Measurements from ENCODE around the gene UBR4.
"Not testable (repeated sequence)": the region's sequence is repeated elsewhere in the genome, so short reads cannot be mapped to it uniquely, and the experiment has no call there.

UBR4 gene

GRCh38 chr1:19232524-19232846, 22.4 kb upstream of the UBR4 start:
- DNase-seq (ENCODE audit: low spot score) = no peak

GRCh38 chr1:19231736-19232523, 21.9 kb upstream of the UBR4 start:
- POLR2A ChIA-PET (ENCODE audit: low non-redundant PET); H3K27ac ChIP-seq; DNase-seq (ENCODE audit: low spot score): not testable (repeated sequence)
- CTCF ChIA-PET = interaction anchor here (0.6 kb wide), 1 partner anchor 505 kb away, joined by 4 read pairs; no protein-coding TSS in a partner anchor

More at GRCh38 chr1:19232524-19232846, 22.4 kb upstream of the UBR4 start:
- ChIA-PET POLR2A (ENCODE audit: low non-redundant PET) (no interaction called here), CTCF (interaction anchor here (0.6 kb wide), 1 partner anchor 505 kb away, joined by 4 read pairs; no protein-coding TSS in a partner anchor)
- no peak overlapping the region for H3K27ac ChIP-seq
- TF ChIP-seq CTCF (conservative IDR thresholded peaks at IDR 0.05; ENCODE audit: low read depth) = no peak

DNA sequence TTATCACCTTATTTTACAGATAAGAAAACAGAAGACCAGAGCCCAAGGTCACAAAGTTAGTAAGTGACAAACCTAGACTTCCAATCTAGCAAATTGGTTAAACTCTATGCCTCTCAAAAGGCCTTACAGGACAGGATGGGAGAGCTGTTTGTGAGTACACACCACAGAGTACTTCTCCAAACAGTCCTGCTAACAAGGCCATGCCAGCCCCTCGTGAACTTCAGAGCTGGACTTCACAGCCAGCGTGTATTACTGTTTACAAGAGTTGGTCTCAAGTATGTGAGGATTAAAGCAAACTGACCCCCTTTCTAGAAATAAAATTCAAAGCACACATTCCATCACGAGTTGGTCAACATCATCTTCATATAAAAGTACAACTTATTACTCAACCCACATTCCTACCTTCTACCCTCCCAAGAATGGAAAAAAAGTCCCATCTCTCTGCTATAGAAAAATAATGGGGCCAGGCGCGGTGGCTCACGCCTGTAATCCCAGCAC, 19.8 kb upstream of the UBR4 start:
- no peak for DNase-seq (ENCODE audit: low spot score)
- no peak for TF ChIP-seq CTCF (conservative IDR thresholded peaks at IDR 0.05; ENCODE audit: low read depth)
- ChIA-PET POLR2A (ENCODE audit: low non-redundant PET) (no interaction called here), CTCF (interaction anchor here (0.7 kb wide), 1 partner anchor 111 kb away, joined by 3 read pairs; no protein-coding TSS in a partner anchor)
- no peak overlapping the region for H3K27ac ChIP-seq

GRCh38 chr1:19229229-19229628, 19.2 kb upstream of the UBR4 start:
- DNase-seq (ENCODE audit: low spot score) = no peak
- no peak for TF ChIP-seq CTCF (conservative IDR thresholded peaks at IDR 0.05; ENCODE audit: low read depth)
- H3K27ac ChIP-seq = no peak overlapping the region
- POLR2A ChIA-PET (ENCODE audit: low non-redundant PET) = no interaction called here
- CTCF ChIA-PET = no interaction called here

GRCh38 chr1:19222979-19223824, 13.1 kb upstream of the UBR4 start:
- no peak for DNase-seq (ENCODE audit: low spot score)
- ChIA-PET POLR2A (ENCODE audit: low non-redundant PET) (no interaction called here), CTCF (no interaction called here)
- TF ChIP-seq CTCF (conservative IDR thresholded peaks at IDR 0.05; ENCODE audit: low read depth) = no peak
- no peak overlapping the region for H3K27ac ChIP-seq

GRCh38 chr1:19222573-19222972, 12.5 kb upstream of the UBR4 start:
- no peak for DNase-seq (ENCODE audit: low spot score)
- H3K27ac ChIP-seq = no peak overlapping the region
- CTCF ChIA-PET = interaction anchor here (1.0 kb wide), 1 partner anchor 19 kb away, joined by 8 read pairs; no protein-coding TSS in a partner anchor
- POLR2A ChIA-PET (ENCODE audit: low non-redundant PET) = no interaction called here
- TF ChIP-seq CTCF (conservative IDR thresholded peaks at IDR 0.05; ENCODE audit: low read depth) = no peak
